Spleen (tissue), 7 donors: ENCODE results near the gene IL12RB2.

Source experiments
- POLR2A ChIP-seq, 3 donors: fragments of 450-650 bp; IDR thresholded peaks; one replicate each; pipeline ENCODE4 v1.5.1; 2017; ENCODE audit warnings: antibody characterized with exemption in 3 of 3, mild to moderate bottlenecking in 1 of 3
- POLR2AphosphoS5 ChIP-seq, 3 donors: sonication (generic); formaldehyde crosslinking; IDR thresholded peaks; one replicate each; pipeline ENCODE4 v1.5.1; 2017; ENCODE audit warnings: antibody characterized with exemption in 3 of 3
- TF ChIP-seq, protein P1 (sequence below), 11 experiments: fragments of 200-600 bp in 7 of 11; fragments of 450-650 bp in 4 of 11; sonication (generic) in 4 of 11; IDR thresholded peaks in 8 of 11; conservative IDR thresholded peaks in 3 of 11; 1 replicate in 7 of 11; 2 replicates in 4 of 11; pipeline versions ENCODE4 v1.4.0 to v1.8.0; 2016 to 2021; ENCODE audit warnings: antibody characterized with exemption in 11 of 11, inconsistent platforms in 4 of 11, mild to moderate bottlenecking in 1 of 11
- donor health status: DM: no; HTN: no; CAD: no; lungs with moderate emphysema.
- donor health status: DM: no; HTN: no; CAD: no.
- donor health status: DM: no; HTN: no; CAD: no.

DNA sequence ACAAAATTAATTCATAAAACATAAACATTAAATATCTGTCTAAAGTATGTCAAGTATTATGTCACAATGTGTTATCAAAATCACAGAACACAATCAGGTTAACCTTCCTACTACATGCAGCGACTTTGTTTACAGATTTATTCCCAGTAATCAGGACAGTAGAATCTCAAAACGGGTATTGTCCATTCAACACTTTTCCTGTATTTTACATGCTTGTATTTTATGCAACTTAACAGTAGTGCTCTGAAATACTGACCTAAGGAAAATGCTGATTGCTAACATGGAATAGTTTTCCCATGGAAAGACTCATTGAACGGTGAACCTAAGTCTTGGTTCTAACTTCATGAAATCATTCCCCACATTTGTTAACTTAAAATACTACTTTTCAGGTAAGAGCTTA, 120.3 kb downstream of the IL12RB2 start:
- TF ChIP-seq, protein P1, sequence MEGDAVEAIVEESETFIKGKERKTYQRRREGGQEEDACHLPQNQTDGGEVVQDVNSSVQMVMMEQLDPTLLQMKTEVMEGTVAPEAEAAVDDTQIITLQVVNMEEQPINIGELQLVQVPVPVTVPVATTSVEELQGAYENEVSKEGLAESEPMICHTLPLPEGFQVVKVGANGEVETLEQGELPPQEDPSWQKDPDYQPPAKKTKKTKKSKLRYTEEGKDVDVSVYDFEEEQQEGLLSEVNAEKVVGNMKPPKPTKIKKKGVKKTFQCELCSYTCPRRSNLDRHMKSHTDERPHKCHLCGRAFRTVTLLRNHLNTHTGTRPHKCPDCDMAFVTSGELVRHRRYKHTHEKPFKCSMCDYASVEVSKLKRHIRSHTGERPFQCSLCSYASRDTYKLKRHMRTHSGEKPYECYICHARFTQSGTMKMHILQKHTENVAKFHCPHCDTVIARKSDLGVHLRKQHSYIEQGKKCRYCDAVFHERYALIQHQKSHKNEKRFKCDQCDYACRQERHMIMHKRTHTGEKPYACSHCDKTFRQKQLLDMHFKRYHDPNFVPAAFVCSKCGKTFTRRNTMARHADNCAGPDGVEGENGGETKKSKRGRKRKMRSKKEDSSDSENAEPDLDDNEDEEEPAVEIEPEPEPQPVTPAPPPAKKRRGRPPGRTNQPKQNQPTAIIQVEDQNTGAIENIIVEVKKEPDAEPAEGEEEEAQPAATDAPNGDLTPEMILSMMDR (IDR thresholded peaks at IDR 0.05 in 8 of 11, conservative IDR thresholded peaks at IDR 0.05 in 3 of 11), result no peak
- no peak for TF ChIP-seq POLR2AphosphoS5 (IDR thresholded peaks at IDR 0.05)
- no peak for TF ChIP-seq POLR2A (IDR thresholded peaks at IDR 0.05)
